ENCODE data around the gene APOL3. TPM values are rescaled to one million over a fixed set of nuclear protein-coding genes. Genes with fewer than 3 reads are reported as not detected.

The APOL3 gene
- polyA plus RNA-seq, 1 of the 3 experiments (the other 2 are of a cell fraction), result 1.1 TPM

GRCh38 chr22:36164621-36165020 lies 4.1 kb upstream of the APOL3 start:
- H3K4me3 ChIP-seq (ENCODE audit: low read depth in 2 of 2, low read length in 1 of 2), result no peak overlapping the region
- H3F3A ChIP-seq (replicated peaks; ENCODE audit: insufficient read depth), result no peaks in the 10 kb centered on the region
- DNase-seq, result no peak
- no peaks in the 10 kb centered on the region; a peak in 1 of 4 replicates for H3K4me1 ChIP-seq (ENCODE audit: control insufficient read depth in 1 of 2, insufficient read depth in 2 of 2, low read depth in 1 of 2, low read length in 1 of 2)
- H3K4me2 ChIP-seq, result no peak overlapping the region
- 85% methylated on average over 1 of the region's 1 CpG for WGBS (ENCODE audit: low lambda C conversion rate)
- no peaks in the 10 kb centered on the region for H4K20me1 ChIP-seq (ENCODE audit: insufficient read depth)
- TF ChIP-seq GABPA (IDR thresholded peaks at IDR 0.05; ENCODE audit: low read depth), result no peak
- TF ChIP-seq TEAD4 (IDR thresholded peaks at IDR 0.05; ENCODE audit: borderline replicate concordance, insufficient read depth), result no peak
- TF ChIP-seq POLR2AphosphoS5 (IDR thresholded peaks at IDR 0.05; ENCODE audit: low read depth, low read length), result no peak
- peaks cover 4% of the 10 kb centered on the region; the same call in 1 of the 2 replicates for H3K27me3 ChIP-seq (ENCODE audit: insufficient read depth)
- ChIA-PET POLR2A (no interaction called here), CTCF (interaction anchor here (0.8 to 3.1 kb wide), 8 partner anchors 14 to 234 kb away, joined by 3 to 20 read pairs (median 4); no protein-coding TSS in a partner anchor)
- H3K9me2 ChIP-seq, result no peaks in the 10 kb centered on the region
- no peaks in the 10 kb centered on the region for H3K9me3 ChIP-seq
- no peak overlapping the region for H3K27ac ChIP-seq (ENCODE audit: low read depth in 2 of 2, low read length in 1 of 2)
- no peaks in the 10 kb centered on the region for H3K79me2 ChIP-seq (ENCODE audit: insufficient read depth)
- H3K9ac ChIP-seq, result no peak overlapping the region
- no peaks in the 10 kb centered on the region for H3K36me3 ChIP-seq (replicated peaks in 1 of 2; ENCODE audit: control insufficient read depth in 1 of 2, insufficient read depth in 2 of 2, low read length in 1 of 2)
- no peak overlapping the region for H2AFZ ChIP-seq (ENCODE audit: low read depth)

- H3K9me2 ChIP-seq, result no peaks in the 10 kb centered on the region
- DNase-seq, result no peak
- no peaks in the 10 kb centered on the region; a peak in 1 of 4 replicates for H3K4me1 ChIP-seq (ENCODE audit: control insufficient read depth in 1 of 2, insufficient read depth in 2 of 2, low read depth in 1 of 2, low read length in 1 of 2)
- no peak overlapping the region for H3K4me2 ChIP-seq
- no peak for TF ChIP-seq MXI1 (IDR thresholded peaks at IDR 0.05; ENCODE audit: low read depth, low read length)
- TF ChIP-seq MEF2A (IDR thresholded peaks at IDR 0.05; ENCODE audit: borderline replicate concordance, low read depth), result no peak
- TF ChIP-seq TCF12 (IDR thresholded peaks at IDR 0.05), result no peak
- no peak for TF ChIP-seq FOXM1 (IDR thresholded peaks at IDR 0.05; ENCODE audit: low read depth)
- no peak for TF ChIP-seq ZBTB33 (IDR thresholded peaks at IDR 0.05; ENCODE audit: borderline replicate concordance, low read depth)
- no peak for TF ChIP-seq RFX5 (IDR thresholded peaks at IDR 0.05; ENCODE audit: low read length)
- no peaks in the 10 kb centered on the region for H3F3A ChIP-seq (replicated peaks; ENCODE audit: insufficient read depth)
- ChIA-PET CTCF (interaction anchor here (0.9 to 3.1 kb wide), 12 partner anchors 15 to 812 kb away, joined by 3 to 20 read pairs (median 5); no protein-coding TSS in a partner anchor), POLR2A (no interaction called here)
- H3K27ac ChIP-seq (ENCODE audit: low read depth in 2 of 2, low read length in 1 of 2), result no peak overlapping the region
- H3K27me3 ChIP-seq (ENCODE audit: insufficient read depth), result no peaks in the 10 kb centered on the region; the same call in 1 of the 2 replicates
- no peak overlapping the region for H3K9ac ChIP-seq
- H3K4me3 ChIP-seq (ENCODE audit: low read depth in 2 of 2, low read length in 1 of 2), result no peak overlapping the region
- no peaks in the 10 kb centered on the region for H3K79me2 ChIP-seq (ENCODE audit: insufficient read depth)
- H3K9me3 ChIP-seq, result no peaks in the 10 kb centered on the region
- no peak overlapping the region for H2AFZ ChIP-seq (ENCODE audit: low read depth)
- no peaks in the 10 kb centered on the region for H3K36me3 ChIP-seq (replicated peaks in 1 of 2; ENCODE audit: control insufficient read depth in 1 of 2, insufficient read depth in 2 of 2, low read length in 1 of 2)
- H4K20me1 ChIP-seq (ENCODE audit: insufficient read depth), result no peaks in the 10 kb centered on the region
- 67% methylated on average over 2 of the region's 2 CpGs for WGBS (ENCODE audit: low lambda C conversion rate)
Observed at GRCh38 chr22:36163497-36163896, 2.9 kb upstream of the APOL3 start.

Data from SK-N-SH (cell line).